Natural killer cell (primary cell): ENCODE measurements around the gene LDHD. TPM values are rescaled to one million over a fixed set of nuclear protein-coding genes. Genes with fewer than 3 reads are reported as not detected.

Experiments used
- ATAC-seq, 3 donors: fragments of 150-1000 bp in 2 of 3; fragments of 200-7000 bp in 1 of 3; cut with Tn5 transposase; 1 replicate in 1 of 3; 2 replicates in 2 of 3; pipeline ENCODE4 v1.10.0; 2021; ENCODE audit warnings: mild to moderate bottlenecking in 2 of 3, moderate library complexity in 2 of 3
- DNase-seq, 2 donors: peaks; one replicate each; pipeline versions ENCODE4 v3.0.0 to v3.0.0-alpha.2; 2013 to 2021; ENCODE audit warnings: mixed read lengths in 1 of 2
- H3K27ac ChIP-seq: one replicate; pipeline ENCODE4 v1.5.1; 2013; ENCODE audit warnings: mild to moderate bottlenecking, low read length
- H3K27me3 ChIP-seq: one replicate; pipeline ENCODE4 v1.6.1; 2013; ENCODE audit warnings: low read length; ENCODE audit not compliant: control insufficient read depth, insufficient read depth
- H3K36me3 ChIP-seq: one replicate; pipeline ENCODE4 v1.6.1; 2013; ENCODE audit warnings: low read length; ENCODE audit not compliant: control insufficient read depth, insufficient read depth
- H3K4me1 ChIP-seq: one replicate; pipeline ENCODE4 v1.6.1; 2013; ENCODE audit warnings: low read length; ENCODE audit not compliant: control insufficient read depth, insufficient read depth
- H3K4me3 ChIP-seq: one replicate; pipeline ENCODE4 v1.5.1; 2013; ENCODE audit warnings: low read length
- H3K9me3 ChIP-seq: one replicate; pipeline ENCODE4 v1.6.1; 2013; ENCODE audit warnings: low read length; ENCODE audit not compliant: control insufficient read depth, insufficient read depth
- H3K27ac Mint-ChIP-seq, 2 donors: one replicate each; pipeline ENCODE4 v1.8.0; 2022; ENCODE audit warnings: mild to moderate bottlenecking in 2 of 2, mixed read lengths in 2 of 2, moderate library complexity in 1 of 2
- H3K27me3 Mint-ChIP-seq, 2 donors: one replicate each; pipeline ENCODE4 v1.8.0; 2022; ENCODE audit warnings: low read depth in 2 of 2, mixed read lengths in 2 of 2
- H3K36me3 Mint-ChIP-seq: one replicate; pipeline ENCODE4 v1.8.0; 2022; ENCODE audit warnings: mixed read lengths
- H3K4me1 Mint-ChIP-seq, 2 donors: one replicate each; pipeline ENCODE4 v1.8.0; 2022; ENCODE audit warnings: mixed read lengths in 2 of 2
- H3K4me3 Mint-ChIP-seq: one replicate; pipeline ENCODE4 v1.8.0; 2022; ENCODE audit warnings: mild to moderate bottlenecking, moderate library complexity, mixed read lengths
- H3K9me3 Mint-ChIP-seq, 2 donors: one replicate each; pipeline ENCODE4 v1.8.0; 2022; ENCODE audit warnings: mixed read lengths in 2 of 2
- CTCF ChIP-seq: fragments of 200-600 bp; IDR thresholded peaks from one replicate; pipeline ENCODE4 v1.8.0; 2022; ENCODE audit warnings: antibody characterized with exemption
- WGBS: methylation state at CpG from one replicate; pipeline ENCODE4 v1.1.7; 2013; ENCODE audit warnings: missing lambda C conversion rate; ENCODE audit not compliant: insufficient coverage; 5-methylcytosine and 5-hydroxymethylcytosine counted together
- intact Hi-C: fragments of 100-400 bp; cut with micrococcal nuclease; formaldehyde crosslinking; loops from one replicate; pipeline ENCODE4 v1.14.2; 2022
- total RNA-seq, 4 donors: library from RNA; stranded (reverse); fragments of 120-200 nt in 1 of 4; gene quantifications; one replicate each; pipeline versions ENCODE4 v1.2.3 to v1.2.4, GENCODE V29; 2013 to 2022

Gene LDHD
- total RNA-seq, 3 donors from 2014 or later (not counting 1 experiment from before 2014, with no cell fraction given): 0.12 to 1.3 TPM; not detected in 1

- H3K27me3 Mint-ChIP-seq: peaks cover 2 to 8% of the 10 kb centered on the region in 2 donors
- H3K9me3 Mint-ChIP-seq: no peaks in the 10 kb centered on the region
Observed at GRCh38 chr16:75089486-75090202, 26.9 kb downstream of the LDHD start.

GRCh38 chr16:75088934-75089333 is 27.6 kb downstream of the LDHD start:
- no peak overlapping the region for H3K27ac Mint-ChIP-seq
- intact Hi-C loops: no loop called here
- no peak for TF ChIP-seq CTCF

More at GRCh38 chr16:75089486-75090202, 26.9 kb downstream of the LDHD start:
- no peaks in the 10 kb centered on the region for H3K36me3 Mint-ChIP-seq
- no peak overlapping the region for H3K27ac ChIP-seq
- peaks cover 3% of the 10 kb centered on the region for H3K4me1 ChIP-seq
- H3K27me3 ChIP-seq: no peaks in the 10 kb centered on the region
- intact Hi-C loops: no loop called here
- H3K4me3 ChIP-seq: no peak overlapping the region
- H3K9me3 ChIP-seq: no peaks in the 10 kb centered on the region
- 64% methylated on average over 5 of the region's 6 CpGs for WGBS
- no peak for TF ChIP-seq CTCF
- no peak overlapping the region for H3K27ac Mint-ChIP-seq
- no peak overlapping the region for H3K4me3 Mint-ChIP-seq
- H3K4me1 Mint-ChIP-seq: no peaks in the 10 kb centered on the region
- ATAC-seq (no peak), DNase-seq (no peak)
- no peaks in the 10 kb centered on the region for H3K36me3 ChIP-seq

GRCh38 chr16:75088216-75088615 is 28.4 kb downstream of the LDHD start:
- ATAC-seq (no peak), DNase-seq (no peak)
- H3K4me3 ChIP-seq: no peak overlapping the region
- H3K27ac Mint-ChIP-seq: no peak overlapping the region
- no peaks in the 10 kb centered on the region for H3K9me3 ChIP-seq
- H3K4me1 ChIP-seq: peaks cover 3% of the 10 kb centered on the region
- no peak overlapping the region for H3K4me3 Mint-ChIP-seq
- TF ChIP-seq CTCF: no peak
- H3K36me3 ChIP-seq: no peaks in the 10 kb centered on the region
- no peaks in the 10 kb centered on the region for H3K9me3 Mint-ChIP-seq
- H3K4me1 Mint-ChIP-seq: no peaks in the 10 kb centered on the region
- peaks cover 5 to 21% of the 10 kb centered on the region in 2 donors for H3K27me3 Mint-ChIP-seq
- no peaks in the 10 kb centered on the region for H3K27me3 ChIP-seq
- intact Hi-C loops: no loop called here
- H3K36me3 Mint-ChIP-seq: no peaks in the 10 kb centered on the region
- H3K27ac ChIP-seq: no peak overlapping the region
- 95% methylated on average over 3 of the region's 3 CpGs for WGBS

More at GRCh38 chr16:75088934-75089333, 27.6 kb downstream of the LDHD start:
- DNase-seq: no peak
- no peak overlapping the region for H3K27ac ChIP-seq
- H3K27me3 Mint-ChIP-seq: peaks cover 2 to 14% of the 10 kb centered on the region in 2 donors
- H3K4me3 Mint-ChIP-seq: no peak overlapping the region
- ATAC-seq: no peak
- no peaks in the 10 kb centered on the region for H3K9me3 Mint-ChIP-seq
- no peaks in the 10 kb centered on the region for H3K36me3 Mint-ChIP-seq
- H3K4me3 ChIP-seq: no peak overlapping the region
- H3K4me1 Mint-ChIP-seq: no peaks in the 10 kb centered on the region
- no peaks in the 10 kb centered on the region for H3K27me3 ChIP-seq
- H3K4me1 ChIP-seq: peaks cover 3% of the 10 kb centered on the region
- H3K9me3 ChIP-seq: no peaks in the 10 kb centered on the region
- H3K36me3 ChIP-seq: no peaks in the 10 kb centered on the region
- 82% methylated on average over 8 of the region's 8 CpGs for WGBS
